ENCODE results near the gene CCNT1.
"Not testable (repeated sequence)": the region's sequence is repeated elsewhere in the genome, so short reads cannot be mapped to it uniquely, and the experiment has no call there.

Gene CCNT1

DNA sequence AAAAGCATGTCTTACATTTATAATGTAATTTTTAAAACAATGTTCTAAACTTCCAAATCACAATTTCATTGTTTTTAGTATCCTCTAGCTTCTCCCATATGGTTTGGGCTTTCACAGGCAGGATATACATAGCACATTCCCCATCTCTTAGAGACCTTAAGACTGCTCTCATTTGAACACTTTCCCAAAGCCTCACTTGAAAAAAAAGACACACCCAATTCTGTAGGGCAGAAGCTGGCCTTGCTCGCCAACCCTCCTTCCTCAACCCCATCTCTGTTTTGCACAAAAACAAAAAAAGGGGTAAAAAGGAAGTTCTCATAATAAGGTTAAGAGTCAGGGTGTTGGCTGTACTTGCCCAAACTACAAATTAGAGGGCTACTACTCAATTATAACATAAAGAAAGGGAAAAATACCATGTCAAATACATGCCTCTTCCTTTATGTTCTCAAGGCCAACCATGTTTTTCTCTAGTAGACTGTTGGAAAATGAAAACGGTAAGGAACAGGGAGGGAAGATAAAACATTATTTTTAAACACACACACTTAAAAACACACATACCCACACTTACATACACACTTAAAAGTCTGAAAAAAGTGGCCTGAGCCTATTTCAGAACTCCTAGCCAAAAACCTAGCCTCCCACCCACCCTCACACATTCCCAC, 24.6 kb downstream of the CCNT1 start:
- DNase-seq (ENCODE audit: low read depth) = no peak

DNA sequence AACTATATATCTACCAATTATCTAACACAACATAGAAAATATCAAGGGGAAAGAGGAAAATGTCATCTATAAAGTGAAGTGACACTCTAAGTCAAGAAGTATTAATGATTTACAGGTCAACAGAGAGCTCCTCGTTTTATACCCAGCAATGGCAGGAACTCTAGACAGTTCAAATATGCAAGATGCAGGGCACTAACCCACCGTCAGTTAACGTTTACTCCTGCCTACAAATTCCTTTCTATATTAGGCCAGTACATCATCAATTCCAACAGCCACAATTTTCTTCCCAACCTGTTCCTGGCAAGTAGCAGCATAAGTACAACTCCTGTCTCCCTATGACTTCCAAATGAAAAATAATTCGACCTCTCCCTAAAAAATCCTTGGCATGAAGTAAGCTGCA, 25.5 kb downstream of the CCNT1 start:
- no peak for DNase-seq (ENCODE audit: low read depth)

DNA sequence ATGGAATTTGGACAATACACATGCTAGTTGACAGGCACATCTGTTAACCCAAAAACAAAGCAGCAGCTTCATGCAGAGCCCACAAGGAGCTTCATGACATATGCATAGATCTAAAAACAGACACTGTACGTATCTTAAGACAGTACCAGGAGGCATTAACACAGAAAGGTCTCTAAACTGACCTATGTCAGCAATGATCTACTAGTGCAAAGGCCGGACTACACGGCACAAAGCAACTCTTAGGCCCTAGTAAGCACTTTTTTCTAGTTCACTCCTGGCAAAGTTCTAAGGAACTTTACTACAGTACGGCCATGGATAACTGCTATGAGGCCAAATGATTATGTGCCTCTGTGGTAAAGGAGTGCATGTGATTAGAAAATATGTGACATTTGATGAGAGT, 26.1 kb downstream of the CCNT1 start:
- no peak for DNase-seq (ENCODE audit: low read depth)

DNA sequence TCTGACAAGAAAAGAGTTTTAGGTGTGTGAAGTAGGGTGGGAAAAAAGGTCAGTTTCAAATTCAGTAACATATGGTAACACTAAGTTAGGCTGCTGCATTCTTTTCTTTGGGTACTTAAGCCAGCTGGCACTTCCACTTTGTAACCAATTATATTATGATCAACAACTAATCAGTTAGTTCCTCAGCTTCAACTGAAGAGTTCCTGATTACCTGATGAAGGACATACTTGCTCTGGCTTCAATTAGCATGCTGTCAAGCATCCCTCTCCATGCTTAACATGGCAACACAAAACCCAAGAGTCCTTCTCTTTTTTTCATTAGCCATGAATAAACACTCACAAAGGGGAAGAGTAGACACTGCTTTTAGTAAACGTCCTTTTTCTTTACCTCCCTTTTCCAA, 27.7 kb downstream of the CCNT1 start:
- DNase-seq (ENCODE audit: low read depth) = no peak

DNA sequence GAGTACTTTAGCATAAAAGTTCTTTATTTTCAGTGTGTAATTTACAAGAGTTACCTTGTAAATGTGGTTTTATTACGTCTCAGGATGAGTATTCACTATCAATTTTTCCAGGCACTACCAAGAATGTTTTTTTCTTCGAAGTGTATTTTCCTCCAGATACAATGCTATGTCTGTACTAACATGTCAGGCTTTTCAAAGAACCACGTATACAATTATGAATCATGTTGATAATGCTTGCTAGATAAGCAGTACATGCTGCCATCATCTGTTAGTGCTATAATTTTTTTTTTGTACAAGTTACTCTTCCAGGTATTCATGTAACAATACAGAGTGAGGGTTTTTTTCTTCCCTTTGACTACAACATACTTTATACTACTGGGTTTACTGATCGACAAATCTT, 28.9 kb downstream of the CCNT1 start:
- no peak for DNase-seq (ENCODE audit: low read depth)

DNA sequence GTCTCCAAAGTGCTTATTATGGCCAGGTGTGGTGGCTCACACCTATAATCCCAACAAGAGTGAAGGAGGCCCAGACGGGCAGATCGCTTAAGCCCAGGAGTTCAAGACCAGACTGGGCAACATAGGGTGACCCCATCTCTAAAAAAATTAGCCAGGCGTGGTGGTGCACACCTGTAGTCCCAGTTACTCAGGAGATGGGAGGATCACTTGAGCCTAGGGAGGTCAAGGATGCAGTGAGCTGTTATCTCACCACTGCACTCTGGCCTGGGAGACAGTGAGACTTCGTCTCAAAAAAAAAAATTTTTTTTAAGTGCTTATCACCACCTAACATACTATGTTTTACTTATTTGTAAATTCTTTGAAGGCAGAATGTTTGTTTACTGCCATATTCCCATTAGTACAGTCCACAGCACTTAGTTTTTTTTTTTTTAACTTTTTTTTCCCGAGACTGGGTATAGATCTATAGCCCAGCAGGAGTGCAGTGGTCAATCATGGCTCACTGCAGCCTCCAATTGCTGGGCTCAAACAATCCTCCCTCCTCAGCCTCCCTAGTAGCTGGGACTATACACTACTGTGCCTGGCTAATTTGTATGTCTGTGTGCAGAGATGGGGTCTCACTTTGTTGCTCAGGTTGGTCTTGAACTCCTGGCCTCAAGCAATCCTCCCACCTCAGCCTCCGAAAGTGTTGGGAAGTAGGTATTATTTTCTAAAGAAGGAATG, 29.7 kb downstream of the CCNT1 start:
- no peak for DNase-seq (ENCODE audit: low read depth)

DNA sequence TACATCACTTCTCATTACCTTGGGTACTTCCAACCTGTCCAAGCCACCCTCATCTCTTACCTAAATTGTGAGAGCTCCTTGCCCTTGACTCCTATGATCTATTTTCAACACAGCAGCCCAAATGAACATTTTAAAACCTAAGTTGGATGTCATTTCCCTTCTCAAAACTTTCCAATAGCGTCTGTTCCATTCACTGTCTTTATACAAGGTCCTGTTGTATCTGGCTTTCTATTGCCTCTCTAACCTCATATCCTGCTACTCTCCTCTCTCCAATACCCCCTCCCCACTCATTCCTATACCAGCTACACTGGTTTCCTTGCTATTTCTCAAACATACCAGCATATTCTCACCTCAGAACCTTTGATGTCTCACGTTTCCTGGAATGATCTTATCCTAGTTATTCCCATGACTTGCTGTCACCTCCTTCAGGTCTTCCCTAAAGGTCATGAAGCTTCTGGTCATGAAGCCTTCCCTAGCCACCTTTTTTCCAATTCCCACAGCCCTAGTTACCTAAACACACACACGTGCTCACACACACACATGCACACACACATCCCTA, 30.4 kb downstream of the CCNT1 start:
- no peak for DNase-seq (ENCODE audit: low read depth)

DNA sequence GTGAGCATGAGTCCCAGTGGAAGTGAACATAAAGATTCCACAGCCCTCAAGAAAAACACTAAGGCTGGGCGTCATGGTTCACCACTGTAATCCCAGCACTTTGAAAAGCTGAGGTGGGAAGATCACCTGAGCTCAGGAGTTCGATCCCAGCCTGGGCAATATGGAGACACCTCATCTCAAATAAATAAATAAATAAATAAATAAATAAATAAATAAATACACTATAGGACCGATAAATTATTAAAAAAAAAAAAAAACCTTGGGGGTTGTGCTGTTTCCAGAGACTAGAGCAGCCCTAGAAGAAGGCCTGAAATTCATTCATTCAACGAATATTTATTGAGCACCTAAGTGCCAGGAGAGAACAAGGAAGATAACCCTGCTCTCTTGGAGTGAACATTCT, 33.0 kb downstream of the CCNT1 start:
- no peak for DNase-seq (ENCODE audit: low read depth)

DNA sequence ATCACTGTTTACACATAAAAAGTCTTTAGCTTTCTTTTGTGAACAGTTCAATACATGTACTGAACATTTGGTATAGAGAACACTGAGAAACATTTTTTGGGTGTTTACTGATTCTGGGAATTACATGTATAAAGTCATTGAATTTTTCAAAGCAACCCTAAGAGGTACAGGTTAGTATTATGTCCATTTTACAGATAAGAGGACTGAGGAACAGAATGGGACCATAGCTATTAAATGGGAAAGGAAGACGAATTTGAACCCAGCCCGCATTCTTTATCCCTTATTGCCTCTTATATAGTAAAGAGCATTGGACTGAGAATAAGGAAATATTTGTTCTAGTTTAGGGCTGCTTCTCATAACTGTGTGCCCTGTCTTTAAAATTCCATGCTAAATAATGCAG, 33.6 kb downstream of the CCNT1 start:
- DNase-seq (ENCODE audit: low read depth) = no peak

DNA sequence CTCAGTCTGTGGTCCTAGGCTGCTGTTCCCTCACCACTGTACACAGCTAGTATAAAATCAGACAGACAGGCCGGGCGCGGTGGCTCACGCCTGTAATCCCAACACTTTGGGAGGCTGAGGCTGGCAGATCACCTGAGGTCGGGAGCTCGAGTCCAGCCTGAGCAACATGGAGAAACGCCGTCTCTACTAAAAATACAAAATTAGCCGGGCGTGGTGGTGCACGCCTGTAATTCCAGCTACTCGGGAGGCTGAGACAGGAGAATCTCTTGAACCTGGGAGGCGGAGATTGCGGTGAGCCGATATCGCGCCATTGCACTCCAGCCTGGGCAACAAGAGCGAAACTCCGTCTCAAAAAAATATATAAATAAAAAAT, 34.0 kb downstream of the CCNT1 start:
- not testable (repeated sequence) for DNase-seq (ENCODE audit: low read depth)

DNA sequence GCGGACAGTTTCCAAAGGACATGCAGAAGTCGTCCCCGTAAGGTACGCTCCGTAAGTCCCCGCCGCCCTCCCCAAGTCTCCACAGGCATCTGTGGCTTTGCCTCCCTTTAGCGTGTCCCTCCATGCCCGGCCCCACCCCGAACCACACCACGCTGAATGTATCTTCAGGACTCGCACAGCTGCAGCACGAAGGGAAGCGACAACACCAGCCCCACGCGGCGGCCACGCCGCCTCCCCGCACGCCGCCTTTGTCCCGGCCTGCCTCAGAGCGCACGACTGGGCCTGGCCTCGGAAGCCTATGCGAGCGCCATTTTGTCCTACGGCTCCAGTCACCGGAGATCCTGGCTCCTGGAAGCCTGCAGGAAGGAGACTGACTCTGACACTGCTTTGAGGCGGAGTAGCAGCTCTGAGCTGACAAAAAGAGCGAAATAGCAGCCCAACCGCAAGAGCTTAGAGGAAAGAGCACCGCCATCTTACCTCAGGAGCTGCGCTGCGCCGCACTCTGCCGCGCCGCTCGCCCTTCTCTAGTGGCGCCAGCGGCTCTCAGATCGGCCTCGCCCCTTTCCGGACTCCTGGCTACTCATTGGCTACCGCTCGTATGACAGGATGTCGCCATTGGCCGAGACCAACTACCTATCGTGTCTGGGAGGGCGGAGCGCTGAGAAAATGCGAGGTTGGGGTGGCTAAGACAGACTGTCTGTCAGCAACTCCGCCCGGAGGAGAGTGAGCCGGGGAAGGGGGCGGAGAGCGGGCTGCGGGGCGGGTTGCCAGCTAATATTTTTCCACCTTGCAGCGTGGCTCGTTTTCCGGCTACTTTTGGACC, 34.6 kb downstream of the CCNT1 start, which contains the start of gene KANSL2:
KANSL2 (minus strand) TSS at position 529 of the 823 bp plus-strand sequence. CDS start 606 bp downstream, outside the sequence.
- peak; percentile 95 for DNase-seq (ENCODE audit: low read depth)

DNA sequence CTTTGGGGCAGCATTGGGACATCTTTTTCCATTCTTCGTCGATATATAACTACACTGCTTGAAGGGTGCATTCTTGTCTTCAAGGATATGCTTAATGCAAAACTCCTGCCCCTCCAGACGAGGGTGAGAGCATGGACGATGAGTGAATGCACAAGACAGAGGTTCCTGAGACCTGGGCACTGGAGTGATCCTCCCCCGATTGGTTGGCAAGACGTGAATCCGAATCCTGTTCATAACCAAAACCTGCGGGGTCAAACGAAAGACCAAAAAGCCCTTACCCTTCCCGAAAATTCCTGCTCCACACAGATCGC, 35.2 kb downstream of the CCNT1 start:
- no peak for DNase-seq (ENCODE audit: low read depth)

DNA sequence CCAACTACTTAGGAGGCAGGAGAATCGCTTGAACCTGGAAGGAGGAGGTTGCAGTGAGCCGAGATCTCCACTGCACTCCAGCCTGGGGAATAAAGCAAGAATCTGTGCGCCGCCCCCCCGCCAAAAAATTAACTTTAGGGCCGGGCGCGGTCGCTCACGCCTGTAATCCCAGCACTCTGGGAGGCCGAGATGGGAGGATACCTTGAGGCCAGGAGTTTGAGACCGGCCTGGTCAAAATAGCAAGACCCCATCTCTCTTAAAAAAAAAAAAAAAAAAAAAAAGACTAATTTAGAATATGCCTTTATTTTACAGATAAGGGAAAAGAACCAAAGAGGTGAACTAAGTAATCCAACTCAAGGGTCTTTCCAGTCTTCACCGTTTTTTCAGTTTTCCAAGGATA, 35.6 kb downstream of the CCNT1 start:
- DNase-seq (ENCODE audit: low read depth) = no peak

DNA sequence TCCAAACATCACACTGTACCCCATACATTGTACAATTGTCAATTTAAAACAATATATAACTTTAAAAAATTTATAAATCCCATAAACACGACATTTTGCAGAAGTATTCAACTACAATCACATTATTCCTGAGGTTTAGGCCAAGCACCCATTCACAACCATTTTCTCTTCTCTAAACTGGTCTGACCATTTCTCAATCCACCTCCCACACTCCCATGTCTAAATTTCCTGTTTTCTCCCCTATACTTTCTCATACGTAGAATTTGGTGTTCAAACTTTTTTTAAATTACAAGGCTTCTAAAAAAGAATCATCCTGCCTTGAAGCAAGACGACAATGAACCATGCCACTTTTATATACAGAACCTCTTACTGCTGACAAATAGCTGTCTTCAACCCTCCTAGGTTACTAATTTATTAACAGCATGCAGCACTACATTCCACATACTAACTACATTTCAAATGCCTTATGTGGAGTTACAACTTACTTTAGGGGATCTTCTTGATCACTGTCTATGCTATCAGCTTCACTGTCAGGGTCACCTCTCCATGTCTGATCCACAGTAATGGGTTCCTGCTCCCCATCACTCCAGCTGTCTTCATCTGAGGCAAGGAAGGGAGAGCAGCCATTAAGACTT, 37.8 kb downstream of the CCNT1 start:
- no peak for DNase-seq (ENCODE audit: low read depth)

DNA sequence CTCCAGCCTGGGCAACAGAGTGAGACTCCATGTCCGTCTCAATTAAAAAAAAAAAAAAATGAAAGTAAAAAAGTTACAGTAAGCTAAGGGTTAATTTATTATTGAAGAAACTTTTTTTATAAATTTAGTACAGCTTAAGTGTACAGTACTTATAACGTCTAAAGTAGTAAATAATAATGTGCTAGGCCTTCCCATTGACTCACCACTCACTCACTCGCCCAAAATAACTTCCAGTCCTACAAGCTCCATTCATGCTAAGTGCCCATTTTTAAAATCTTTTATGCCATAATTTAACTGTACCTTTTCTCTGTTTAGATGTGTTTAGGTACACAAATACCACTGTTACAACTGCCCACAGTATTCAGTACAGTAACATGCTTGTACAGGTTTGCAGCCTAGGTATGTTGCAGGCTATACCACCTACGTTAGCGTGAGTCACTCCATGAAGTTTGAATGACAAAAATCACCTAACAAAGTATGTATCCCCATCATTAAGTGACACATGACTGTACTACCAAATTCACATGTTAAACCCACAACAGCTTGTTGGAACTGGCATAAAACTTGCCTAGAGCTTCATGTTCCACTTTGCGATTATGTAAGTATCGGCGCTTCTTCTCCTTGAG, 45.2 kb downstream of the CCNT1 start:
- no peak for DNase-seq (ENCODE audit: low read depth)

DNA sequence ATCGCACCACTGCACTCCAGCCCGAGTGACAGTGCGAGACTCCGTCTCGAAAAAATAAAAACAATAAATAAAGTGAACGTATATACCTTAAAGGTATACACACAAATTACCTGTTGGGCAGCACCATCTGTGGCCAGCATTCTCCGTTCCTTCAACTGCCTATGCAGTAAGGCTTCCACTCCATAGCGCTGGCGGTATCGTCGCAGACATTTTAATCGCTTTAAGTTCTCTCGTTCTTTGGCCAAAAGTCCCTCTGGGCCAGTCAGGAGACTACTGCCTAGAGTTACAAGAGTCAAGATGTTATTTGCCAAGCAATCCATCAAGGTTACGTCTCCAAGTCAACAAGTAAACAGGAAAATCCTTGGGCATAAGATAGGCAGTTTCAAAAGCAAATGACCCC, 47.5 kb downstream of the CCNT1 start:
- DNase-seq (ENCODE audit: low read depth) = no peak

DNA sequence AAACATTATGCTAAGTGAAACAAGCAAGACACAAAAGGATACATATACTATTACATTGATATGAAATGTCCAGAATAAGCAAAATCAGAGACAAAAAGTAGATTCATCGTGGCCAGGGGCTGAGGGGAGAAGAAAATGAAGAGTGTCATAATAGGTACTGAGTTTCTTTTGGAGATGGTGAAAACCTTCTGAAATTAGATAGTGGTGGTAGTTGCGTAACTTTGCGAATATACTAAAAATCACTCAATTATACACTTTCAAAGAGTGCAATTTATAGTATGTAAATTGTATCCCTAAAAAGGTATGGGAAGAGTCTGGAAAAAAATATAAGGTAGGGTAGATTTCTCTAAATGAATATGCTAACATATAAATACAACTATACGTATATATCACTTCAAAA, 56.6 kb downstream of the CCNT1 start:
- no peak for DNase-seq (ENCODE audit: low read depth)

DNA sequence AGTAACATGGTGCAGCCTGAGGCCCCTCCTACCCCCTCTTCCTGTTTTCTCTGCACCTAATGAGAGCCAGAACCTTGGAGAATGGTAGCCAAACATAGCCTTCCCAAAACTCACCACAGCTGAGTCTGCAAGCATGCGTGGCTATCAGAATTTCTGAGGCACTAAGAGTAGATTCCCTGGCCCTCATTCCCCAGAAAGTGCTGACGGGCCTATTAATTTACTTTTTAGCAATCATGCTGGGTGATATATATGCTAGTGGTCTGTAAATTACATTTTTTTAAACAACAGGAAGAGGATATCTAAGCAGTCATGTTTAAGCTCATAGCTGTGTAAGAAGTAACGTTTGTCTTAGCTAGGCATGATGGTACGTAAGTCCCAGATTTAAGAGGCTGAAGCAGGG, 64.8 kb downstream of the CCNT1 start:
- DNase-seq (ENCODE audit: low read depth) = no peak

DNA sequence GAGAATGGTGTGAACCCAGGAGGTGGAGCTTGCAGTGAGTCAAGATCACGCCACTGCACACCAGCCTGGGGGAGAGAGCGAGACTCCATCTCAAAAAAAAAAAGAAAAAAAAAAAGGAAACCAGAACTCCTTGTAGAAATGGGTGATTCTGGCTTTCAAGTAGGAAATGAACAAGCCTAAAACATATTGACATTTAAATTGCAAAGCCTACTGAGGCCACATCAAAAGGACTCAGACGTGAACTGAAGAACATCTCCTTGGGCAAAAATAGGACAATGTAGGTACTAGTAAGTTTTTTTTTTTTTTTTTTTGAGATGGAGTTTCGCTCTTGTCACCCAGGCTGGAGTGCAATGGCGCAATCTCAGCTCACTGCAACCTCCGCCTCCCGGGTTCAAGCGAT, 71.2 kb downstream of the CCNT1 start:
- DNase-seq (ENCODE audit: low read depth) = not testable (repeated sequence)

DNA sequence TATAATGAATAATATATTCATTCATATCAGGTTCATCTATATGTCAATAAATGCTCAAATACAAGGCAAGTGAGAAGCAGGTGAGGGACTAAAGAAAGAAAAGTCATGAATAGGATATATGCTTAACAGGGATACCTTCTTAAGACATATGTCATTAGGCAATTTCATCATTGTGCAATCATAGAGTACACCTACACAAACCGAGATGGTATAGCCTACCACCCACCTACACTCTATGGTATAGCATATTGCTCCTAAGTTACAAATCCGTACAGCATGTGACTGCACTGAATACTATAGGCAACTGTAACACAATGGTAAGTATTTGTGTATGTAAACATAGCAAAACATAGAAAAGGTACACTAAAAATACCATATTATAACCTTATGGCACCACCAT, 73.5 kb downstream of the CCNT1 start:
- DNase-seq (ENCODE audit: low read depth) = no peak

DNA sequence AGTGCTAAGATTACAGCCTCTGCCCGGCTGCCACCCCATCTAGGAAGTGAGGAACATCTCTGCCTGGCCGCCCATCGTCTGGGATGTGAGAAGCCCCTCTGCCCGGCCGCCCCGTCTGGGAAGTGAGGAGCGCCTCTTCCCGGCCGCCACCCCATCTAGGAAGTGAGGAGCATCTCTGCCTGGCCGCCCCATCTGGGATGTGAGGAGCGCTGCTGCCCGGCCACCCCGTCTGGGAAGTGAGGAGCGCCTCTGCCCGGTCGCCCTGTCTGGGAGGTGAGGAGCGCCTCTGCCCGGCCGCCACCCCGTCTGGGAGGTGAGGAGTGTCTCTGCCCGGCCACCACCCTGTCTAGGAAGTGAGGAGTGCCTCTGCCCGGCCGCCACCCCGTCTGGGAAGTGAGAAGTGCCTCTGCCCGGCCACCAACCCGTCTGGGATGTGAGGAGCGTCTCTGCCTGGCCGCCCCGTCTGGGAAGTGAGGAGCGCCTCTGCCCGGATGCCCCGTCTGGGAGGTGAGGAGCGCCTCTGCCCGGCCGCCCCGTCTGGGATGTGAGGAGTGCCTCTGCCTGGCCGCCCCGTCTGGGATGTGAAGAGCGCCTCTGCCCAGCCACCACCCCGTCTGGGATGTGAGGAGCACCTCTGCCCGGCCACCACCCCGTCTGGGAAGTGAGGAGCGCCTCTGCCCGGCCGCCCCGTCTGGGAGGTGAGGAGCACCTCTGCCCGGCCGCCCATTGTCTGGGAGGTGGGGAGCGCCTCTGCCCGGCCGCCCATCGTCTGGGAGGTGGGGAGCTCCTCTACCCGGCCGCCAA, 74.6 kb downstream of the CCNT1 start:
- not testable (repeated sequence) for DNase-seq (ENCODE audit: low read depth)
